Stomach smooth muscle (tissue), 2 donors: ENCODE data around the gene OR10A4.

Source experiments
- H3K27ac ChIP-seq: one replicate; pipeline ENCODE4 v1.7.0; 2013; ENCODE audit warnings: mild to moderate bottlenecking, low read length, inconsistent platforms
- H3K27me3 ChIP-seq, 2 donors: one replicate each; pipeline ENCODE4 v1.7.0; 2013; ENCODE audit warnings: low read length in 2 of 2; ENCODE audit not compliant: insufficient read depth in 2 of 2, control insufficient read depth in 1 of 2
- H3K36me3 ChIP-seq, 2 donors: one replicate each; pipeline ENCODE4 v1.7.0; 2013; ENCODE audit warnings: low read length in 2 of 2; ENCODE audit not compliant: control insufficient read depth in 2 of 2, insufficient read depth in 2 of 2
- H3K4me1 ChIP-seq: one replicate; pipeline ENCODE4 v1.7.0; 2013; ENCODE audit warnings: low read length; ENCODE audit not compliant: control insufficient read depth, insufficient read depth
- H3K4me3 ChIP-seq, 2 donors: one replicate each; pipeline ENCODE4 v1.7.0; 2013; ENCODE audit warnings: low read length in 2 of 2
- H3K9ac ChIP-seq, 2 donors: one replicate each; pipeline ENCODE4 v1.7.0; 2013; ENCODE audit warnings: low read length in 2 of 2, mild to moderate bottlenecking in 1 of 2
- H3K9me3 ChIP-seq, 2 donors: one replicate each; pipeline ENCODE4 v1.7.0; 2013; ENCODE audit warnings: low read length in 2 of 2; ENCODE audit not compliant: control insufficient read depth in 2 of 2
- donor health status: healthy.
- donor health status: Pancreatic carcinoma.

The OR10A4 gene

DNA sequence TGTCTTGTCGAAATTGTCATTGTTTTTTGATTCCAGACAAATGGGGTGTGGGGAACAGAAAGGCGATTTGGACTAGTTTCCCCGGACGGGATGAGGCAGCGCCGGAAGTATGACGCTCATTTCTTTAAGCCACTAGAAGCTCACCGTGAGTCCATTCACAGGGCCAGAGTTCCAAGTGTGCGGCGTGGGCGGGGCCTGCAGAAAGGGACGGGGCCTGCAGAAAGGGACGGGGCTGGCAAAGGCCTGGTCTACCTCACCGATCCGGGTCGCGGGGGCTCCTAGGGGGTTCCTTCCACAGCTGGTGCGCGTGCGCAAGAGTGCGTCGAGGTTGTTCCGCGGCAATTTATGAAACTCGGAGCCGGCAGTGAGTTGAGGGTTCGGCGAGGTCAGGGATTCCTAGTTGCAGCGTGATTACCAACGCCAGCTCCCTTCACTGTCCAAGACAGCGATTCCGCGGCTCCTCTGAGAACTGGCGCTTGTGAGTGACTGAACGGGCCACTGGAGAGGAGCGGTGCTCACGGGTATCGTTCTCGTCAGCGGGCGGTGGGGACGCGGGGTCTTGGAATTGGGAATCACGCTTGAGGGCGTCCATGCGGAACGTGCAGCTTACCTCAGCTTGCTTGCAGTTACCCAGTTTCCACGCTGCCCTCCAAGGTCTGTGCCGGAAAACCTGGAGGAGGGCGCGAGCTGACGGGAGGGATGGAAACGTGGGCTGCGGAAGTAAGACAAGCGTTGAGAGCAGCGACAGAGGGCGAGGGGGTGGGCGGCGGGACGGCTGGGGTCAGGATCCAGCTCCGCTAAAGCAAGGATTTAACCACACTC, 50.0 kb downstream of the OR10A4 start, which contains the start of gene ZNF215:
Gene ZNF215 (plus strand): TSS at position 219 of the 822 bp plus-strand sequence. CDS start 5,847 bp downstream, outside the sequence.
- Histone ChIP-seq H3K9me3 (no peaks in the 10 kb centered on the region), H3K36me3 (no peaks in the 10 kb centered on the region), H3K27me3 (peaks cover 0 to 15% of the 10 kb centered on the region in 2 donors), H3K27ac (no peak within 1 kb of the TSS), H3K4me3 (peak within 1 kb of the TSS; percentile 78 to 80), H3K9ac (peak within 1 kb of the TSS; percentile 39 to 48), H3K4me1 (peaks cover 6% of the 10 kb centered on the region)

DNA sequence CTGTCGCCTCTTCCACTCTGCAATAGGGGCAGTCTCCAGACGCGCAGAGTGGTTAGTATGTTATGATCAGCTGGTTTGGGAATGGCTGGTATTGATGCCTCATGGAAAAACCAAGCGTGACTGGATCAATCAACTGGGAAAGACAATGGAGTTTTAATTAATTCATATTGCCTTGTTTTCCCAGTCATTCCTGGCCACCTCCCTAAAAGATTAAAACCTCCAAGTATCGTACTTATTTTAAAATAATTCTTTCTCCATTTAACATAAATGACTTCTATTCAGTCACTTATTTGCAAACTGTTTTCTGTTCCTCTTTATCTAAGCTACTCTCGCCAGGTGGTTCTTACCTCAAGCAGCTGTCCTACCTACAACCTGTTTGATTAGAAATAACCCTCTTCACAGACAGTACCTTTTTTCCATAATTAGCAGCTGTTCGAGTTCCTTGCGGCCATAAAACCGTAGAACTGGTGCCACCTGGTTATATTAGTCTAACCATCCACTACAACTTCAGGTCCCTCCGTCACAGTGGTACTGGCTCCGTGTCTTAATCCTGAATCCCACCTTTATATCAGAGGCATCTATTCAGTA, 50.7 kb downstream of the OR10A4 start:
- Histone ChIP-seq H3K9ac (peak overlapping the region; percentile 1 to 39), H3K27me3 (peaks cover 0 to 17% of the 10 kb centered on the region in 2 donors), H3K36me3 (no peaks in the 10 kb centered on the region), H3K27ac (no peak overlapping the region), H3K4me3 (peak overlapping the region; percentile 78 to 80), H3K9me3 (no peaks in the 10 kb centered on the region), H3K4me1 (peaks cover 6% of the 10 kb centered on the region)
